GM13977 (cell line): ENCODE data around the gene OSBP2.

Experiments
- DNase-seq: peaks from one replicate; pipeline ENCODE4 v3.0.0; 2012; ENCODE audit warnings: low spot score
- in situ Hi-C: fragments of 300-500 bp; cut with MboI; formaldehyde crosslinking; loops from one replicate; pipeline ENCODE4 v1.12.0; 2022; ENCODE audit warnings: low sequenced_read_pairs, low pct_unique_long_range_greater_than_20kb, mixed read lengths, inconsistent platforms; ENCODE audit not compliant: unreplicated experiment
- TF ChIP-seq, protein P1 (sequence below): IDR thresholded peaks from 2 replicates; pipeline ENCODE4 v1.5.1; 2012; ENCODE audit warnings: mild to moderate bottlenecking, control low read depth; ENCODE audit not compliant: insufficient read depth; ENCODE audit errors: extremely low read depth, missing control alignments

The OSBP2 gene

DNA sequence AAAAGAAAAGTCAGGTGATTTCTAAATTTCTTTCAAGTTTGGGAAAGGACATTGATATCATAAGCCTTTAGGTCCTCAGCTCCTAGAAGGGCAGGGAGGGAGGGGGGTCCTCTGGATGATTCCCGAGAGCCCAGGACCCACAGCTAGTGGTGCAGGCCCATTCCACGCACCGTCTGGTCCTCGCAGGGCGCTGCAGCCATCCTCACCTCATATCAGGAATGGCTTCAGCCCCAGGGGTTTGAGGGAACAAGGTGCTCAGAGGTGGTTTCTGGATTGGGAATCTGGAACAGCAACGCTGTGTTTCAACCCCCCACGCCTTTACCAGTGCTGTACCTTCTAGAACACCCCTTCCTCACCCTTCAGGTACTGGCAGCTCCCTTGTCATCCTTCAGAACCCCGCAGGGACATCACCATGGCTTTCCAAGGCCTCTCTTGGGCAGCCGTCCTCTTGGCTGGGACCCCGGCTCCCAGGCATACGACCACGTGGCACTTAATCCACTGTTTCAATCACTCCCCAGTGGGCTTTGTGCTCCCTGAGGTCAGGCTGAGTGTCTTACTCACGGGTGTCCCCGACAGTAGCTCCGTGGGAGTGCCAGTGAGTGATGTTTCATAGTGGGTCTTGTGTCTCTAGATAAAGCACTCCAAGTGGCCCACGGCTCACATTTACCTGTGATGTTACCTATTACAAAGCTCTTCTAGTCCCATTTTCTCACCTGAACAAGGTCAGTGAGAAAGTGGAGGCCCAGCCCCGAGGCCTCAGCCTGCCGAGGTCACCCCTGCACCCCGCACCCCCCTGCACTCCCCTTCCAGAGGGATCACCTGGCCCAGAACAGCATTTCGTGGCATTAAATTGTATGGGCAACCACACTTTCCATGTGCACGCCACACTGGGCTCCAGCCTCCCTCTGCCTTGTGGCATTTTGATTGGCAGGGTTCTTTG lies 180.0 kb downstream of the OSBP2 start:
- no peak for DNase-seq
- TF ChIP-seq, protein P1, sequence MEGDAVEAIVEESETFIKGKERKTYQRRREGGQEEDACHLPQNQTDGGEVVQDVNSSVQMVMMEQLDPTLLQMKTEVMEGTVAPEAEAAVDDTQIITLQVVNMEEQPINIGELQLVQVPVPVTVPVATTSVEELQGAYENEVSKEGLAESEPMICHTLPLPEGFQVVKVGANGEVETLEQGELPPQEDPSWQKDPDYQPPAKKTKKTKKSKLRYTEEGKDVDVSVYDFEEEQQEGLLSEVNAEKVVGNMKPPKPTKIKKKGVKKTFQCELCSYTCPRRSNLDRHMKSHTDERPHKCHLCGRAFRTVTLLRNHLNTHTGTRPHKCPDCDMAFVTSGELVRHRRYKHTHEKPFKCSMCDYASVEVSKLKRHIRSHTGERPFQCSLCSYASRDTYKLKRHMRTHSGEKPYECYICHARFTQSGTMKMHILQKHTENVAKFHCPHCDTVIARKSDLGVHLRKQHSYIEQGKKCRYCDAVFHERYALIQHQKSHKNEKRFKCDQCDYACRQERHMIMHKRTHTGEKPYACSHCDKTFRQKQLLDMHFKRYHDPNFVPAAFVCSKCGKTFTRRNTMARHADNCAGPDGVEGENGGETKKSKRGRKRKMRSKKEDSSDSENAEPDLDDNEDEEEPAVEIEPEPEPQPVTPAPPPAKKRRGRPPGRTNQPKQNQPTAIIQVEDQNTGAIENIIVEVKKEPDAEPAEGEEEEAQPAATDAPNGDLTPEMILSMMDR, result no peak
- in situ Hi-C loops, result loop anchor here (25.0 kb wide), 1 partner anchor 237 kb away; the partner anchor contains the start of gene SLC35E4

DNA sequence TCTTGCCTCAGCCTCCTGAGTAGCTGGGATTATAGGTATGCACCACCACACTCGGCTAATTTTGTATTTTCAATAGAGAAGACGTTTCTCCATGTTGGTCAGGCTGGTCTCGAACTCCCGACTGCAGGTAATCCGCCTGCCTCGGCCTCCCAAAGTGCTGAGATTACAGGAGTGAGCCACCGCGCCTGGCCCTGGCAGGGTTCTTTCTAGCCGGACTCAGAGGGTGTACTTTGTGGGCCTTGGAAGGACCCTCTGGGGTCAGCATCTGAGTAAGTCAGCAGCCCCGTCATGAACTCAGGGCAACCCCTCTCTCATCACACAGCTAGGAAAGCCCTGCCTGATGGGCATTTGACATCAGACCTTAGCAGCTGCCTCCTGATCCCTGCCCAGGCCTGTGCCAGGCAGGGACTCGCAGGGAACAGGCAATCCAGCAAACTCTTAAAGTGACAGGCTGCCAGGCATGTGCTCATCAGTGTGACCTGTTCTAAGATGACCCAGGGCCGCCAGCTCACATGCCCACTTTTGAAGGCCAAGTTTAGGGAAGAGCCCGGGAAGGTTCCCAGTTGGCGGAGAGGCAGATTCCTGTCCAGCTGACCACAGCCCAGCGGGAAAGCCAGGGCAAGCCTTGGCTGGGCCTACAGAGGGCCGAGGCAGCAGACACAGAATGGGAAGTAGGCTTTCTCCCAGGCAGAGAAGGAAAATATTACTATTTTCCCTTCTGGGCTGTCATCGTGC lies 181.0 kb downstream of the OSBP2 start:
- in situ Hi-C loops, result loop anchor here (25.0 kb wide), 1 partner anchor 238 kb away; the partner anchor contains the start of gene SLC35E4
- TF ChIP-seq, protein P1, result no peak
- DNase-seq, result no peak

DNA sequence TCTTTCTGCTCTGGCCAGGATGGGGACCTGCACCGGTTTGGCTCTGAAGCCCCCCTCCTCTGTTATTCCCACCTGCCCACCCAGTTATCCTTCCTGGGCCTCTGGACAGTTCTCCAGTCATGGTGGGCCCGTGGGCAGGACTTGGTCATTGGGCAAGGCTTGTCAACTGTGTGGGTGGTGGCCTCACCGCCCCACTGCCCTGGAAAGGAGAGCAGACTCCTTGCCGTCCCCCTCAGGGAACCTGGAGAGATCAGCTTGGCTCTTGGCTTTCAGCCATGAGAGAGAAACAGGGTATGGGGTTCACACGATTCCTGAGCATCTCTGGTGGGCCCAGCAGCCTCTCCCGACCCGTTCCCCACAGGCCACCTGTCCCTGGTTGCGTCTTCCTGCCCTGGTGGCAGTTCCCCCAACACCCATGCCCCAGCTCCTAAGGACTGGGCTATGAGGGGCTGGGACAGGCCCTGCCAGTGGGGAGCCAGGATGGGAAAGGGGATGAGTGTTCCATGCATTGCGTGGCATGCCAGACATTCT lies 181.6 kb downstream of the OSBP2 start:
- in situ Hi-C loops, result loop anchor here (25.0 kb wide), 1 partner anchor 239 kb away; the partner anchor contains the start of gene SLC35E4
- TF ChIP-seq, protein P1, result no peak
- no peak for DNase-seq

DNA sequence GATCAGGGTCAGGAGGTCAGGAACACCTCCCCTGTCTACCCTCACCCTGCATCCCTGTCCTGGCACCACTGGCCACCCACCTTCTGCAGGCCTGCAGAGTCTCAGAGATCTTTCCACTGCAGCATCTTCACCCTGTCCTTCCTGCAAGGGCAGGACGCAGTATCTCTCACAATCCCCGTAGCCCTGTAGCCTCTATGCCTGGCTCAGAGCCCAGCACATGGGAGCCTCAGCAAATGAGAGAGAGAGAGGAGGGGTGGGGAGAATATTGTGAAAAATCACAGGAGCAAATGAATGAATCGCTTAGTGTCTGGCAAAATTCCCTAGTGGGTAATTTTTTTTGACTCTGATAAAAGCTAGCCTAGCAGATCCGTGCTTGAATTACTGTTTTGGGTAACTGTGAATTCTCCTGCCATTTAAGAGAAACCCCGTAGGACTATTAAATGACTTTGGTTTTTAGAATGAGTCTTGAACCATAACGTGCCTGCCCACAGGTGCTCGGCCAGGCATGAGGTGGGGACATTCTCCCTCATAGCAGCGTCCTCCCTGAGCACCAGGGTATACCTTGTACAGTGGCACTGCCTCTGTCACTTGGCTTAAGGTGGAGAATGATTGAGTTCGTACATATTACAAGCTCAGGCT lies 182.4 kb downstream of the OSBP2 start:
- in situ Hi-C loops, result loop anchor here (25.0 kb wide), 1 partner anchor 240 kb away; the partner anchor contains the start of gene SLC35E4
- no peak for DNase-seq
- TF ChIP-seq, protein P1, result no peak

DNA sequence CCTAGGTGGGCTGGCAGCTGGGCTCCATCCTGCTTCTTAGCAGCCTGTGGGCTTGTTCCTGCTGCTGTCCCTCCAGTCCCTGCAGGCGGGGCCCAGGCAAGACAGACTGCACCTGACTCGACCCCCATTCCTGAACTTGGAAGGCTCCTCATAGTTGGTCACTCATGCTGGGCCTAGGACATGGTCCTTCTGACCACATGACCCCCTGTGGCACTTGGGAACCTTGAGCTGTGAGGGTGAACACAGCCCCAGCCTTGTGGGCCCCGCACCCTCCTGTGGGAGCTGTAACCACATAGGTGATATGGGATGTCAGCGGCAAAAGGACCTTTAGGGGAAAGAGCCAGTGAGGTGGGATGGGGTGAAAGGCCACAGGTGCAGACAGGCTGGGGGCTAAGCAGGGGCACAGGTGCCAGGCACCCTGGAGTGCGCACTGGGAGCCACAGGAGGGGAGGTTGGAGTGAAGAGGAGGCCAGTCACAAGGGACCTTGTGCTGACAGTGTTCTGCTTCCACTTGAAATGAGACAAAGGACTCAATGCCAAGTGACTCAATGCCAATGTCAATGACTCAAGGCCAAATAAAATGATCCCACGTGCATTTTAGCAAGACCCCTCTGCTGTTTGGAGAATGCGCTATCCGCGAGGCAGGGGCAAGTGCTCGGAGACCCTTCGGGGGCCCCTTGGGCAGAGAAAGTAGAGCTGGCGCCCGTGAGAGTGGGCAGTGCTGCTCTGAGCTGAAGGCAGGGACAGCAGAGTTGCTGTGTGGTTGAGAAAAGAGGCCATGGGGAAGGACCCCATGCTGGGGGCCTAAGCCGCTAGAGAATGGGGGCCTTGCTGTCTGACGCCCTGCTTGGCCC lies 183.2 kb downstream of the OSBP2 start:
- no peak for DNase-seq
- in situ Hi-C loops, result loop anchor here (25.0 kb wide), 1 partner anchor 241 kb away; the partner anchor contains the start of gene SLC35E4
- TF ChIP-seq, protein P1, result no peak
